ENCODE measurements around the gene TSPAN4. TPM values are rescaled to one million over a fixed set of nuclear protein-coding genes. Genes with fewer than 3 reads are reported as not detected.
A peak's percentile ranks its signal among the peaks of the same experiment; 100 is the strongest.

The TSPAN4 gene
- total and polyA plus RNA-seq, 2 of the 13 experiments (the other 11 are each of a cell fraction or from before 2014, with no cell fraction given), result 31.7 to 68.3 TPM

- TF ChIP-seq SIN3A (IDR thresholded peaks at IDR 0.05; ENCODE audit: borderline replicate concordance, low read depth, low read length) (no peak), ZNF761 (CRISPR knock-in tag; conservative IDR thresholded peaks at IDR 0.05) (no peak), HNF4A (CRISPR knock-in tag; IDR thresholded peaks at IDR 0.05) (no peak), ZNF207 (IDR thresholded peaks at IDR 0.05; ENCODE audit: borderline replicate concordance) (no peak), RFXANK (CRISPR knock-in tag; IDR thresholded peaks at IDR 0.05) (no peak), ZMYM4 (CRISPR knock-in tag; IDR thresholded peaks at IDR 0.05) (peak; percentile 37; the same call in 1 of the 2 replicates), ZNF235 (CRISPR knock-in tag; IDR thresholded peaks at IDR 0.05; ENCODE audit: borderline replicate concordance) (no peak), ZFP82 (CRISPR knock-in tag; IDR thresholded peaks at IDR 0.05; ENCODE audit: borderline replicate concordance) (no peak), RBM22 (optimal IDR thresholded peaks at IDR 0.05; ENCODE audit: low read length) (no peak), ZNF367 (CRISPR knock-in tag; IDR thresholded peaks at IDR 0.05; ENCODE audit: borderline replicate concordance) (no peak), TBL1XR1 (IDR thresholded peaks at IDR 0.05; ENCODE audit: borderline replicate concordance, low read length, partially characterized antibody) (no peak), MTERF4 (CRISPR knock-in tag; IDR thresholded peaks at IDR 0.05) (no peak), MTF2 (CRISPR knock-in tag; IDR thresholded peaks at IDR 0.05; ENCODE audit: borderline replicate concordance) (no peak), NFYC (CRISPR knock-in tag; IDR thresholded peaks at IDR 0.05) (no peak), NKX3-1 (CRISPR knock-in tag; IDR thresholded peaks at IDR 0.05) (no peak), HINFP (CRISPR knock-in tag; IDR thresholded peaks at IDR 0.05; ENCODE audit: low read depth) (no peak), HNF1A (IDR thresholded peaks at IDR 0.05; ENCODE audit: low read depth) (no peak), HNF1A (CRISPR knock-in tag; IDR thresholded peaks at IDR 0.05; ENCODE audit: borderline replicate concordance) (no peak), ZNF280B (CRISPR knock-in tag; IDR thresholded peaks at IDR 0.05; ENCODE audit: borderline replicate concordance) (no peak), ZKSCAN5 (CRISPR knock-in tag; IDR thresholded peaks at IDR 0.05) (no peak), ZNF460 (CRISPR knock-in tag; IDR thresholded peaks at IDR 0.05; ENCODE audit: borderline replicate concordance) (no peak), ZNF441 (CRISPR knock-in tag; IDR thresholded peaks at IDR 0.05; ENCODE audit: borderline replicate concordance) (no peak), FOXJ3 (CRISPR knock-in tag; IDR thresholded peaks at IDR 0.05; ENCODE audit: borderline replicate concordance) (no peak), ZNF777 (CRISPR knock-in tag; IDR thresholded peaks at IDR 0.05) (0 out of 2 replicates have a peak, but pooled peaks have one; percentile 29)
Measured at GRCh38 chr11:910589-911030, 68.0 kb downstream of the TSPAN4 start, which contains the start of gene CHID1 (continued).
